ENCODE results near the gene OSBPL2. TPM values are rescaled to one million over a fixed set of nuclear protein-coding genes. Genes with fewer than 3 reads are reported as not detected.

The OSBPL2 gene
- total RNA-seq, 1 donor from 2014 or later = 49.8 TPM

- FAIRE-seq = no peak
- Histone ChIP-seq H3K36me3 (ENCODE audit: control insufficient read depth, insufficient read depth, low read length) (peaks cover 21% of the 10 kb centered on the region), H3K27me3 (ENCODE audit: control insufficient read depth, insufficient read depth, low read length) (no peaks in the 10 kb centered on the region), H3K4me3 (ENCODE audit: low read depth, low read length) (no peak overlapping the region)
- DNase-seq (ENCODE audit: low read depth) = no peak
- no peak for TF ChIP-seq CTCF (IDR thresholded peaks at IDR 0.05; ENCODE audit: insufficient read depth, low read length, severe bottlenecking)
Measured at GRCh38 chr20:62266340-62266739, 28.0 kb downstream of the OSBPL2 start.

- DNase-seq (ENCODE audit: low read depth) (no peak), FAIRE-seq (no peak)
- H3K27me3 ChIP-seq (ENCODE audit: control insufficient read depth, insufficient read depth, low read length) = no peaks in the 10 kb centered on the region
Measured at GRCh38 chr20:62266851-62267250, 28.5 kb downstream of the OSBPL2 start.

GRCh38 chr20:62267543-62267942, 29.2 kb downstream of the OSBPL2 start:
- DNase-seq (ENCODE audit: low read depth) (no peak), FAIRE-seq (no peak)
- peaks cover 23% of the 10 kb centered on the region for H3K36me3 ChIP-seq (ENCODE audit: control insufficient read depth, insufficient read depth, low read length)
- H3K27me3 ChIP-seq (ENCODE audit: control insufficient read depth, insufficient read depth, low read length) = no peaks in the 10 kb centered on the region
- no peak overlapping the region for H3K4me3 ChIP-seq (ENCODE audit: low read depth, low read length)
- TF ChIP-seq CTCF (IDR thresholded peaks at IDR 0.05; ENCODE audit: insufficient read depth, low read length, severe bottlenecking) = no peak

More at GRCh38 chr20:62266851-62267250, 28.5 kb downstream of the OSBPL2 start:
- no peak for TF ChIP-seq CTCF (IDR thresholded peaks at IDR 0.05; ENCODE audit: insufficient read depth, low read length, severe bottlenecking)
- Histone ChIP-seq H3K36me3 (ENCODE audit: control insufficient read depth, insufficient read depth, low read length) (peaks cover 22% of the 10 kb centered on the region), H3K4me3 (ENCODE audit: low read depth, low read length) (no peak overlapping the region)

GRCh38 chr20:62268228-62268900, 30.0 kb downstream of the OSBPL2 start:
- FAIRE-seq (no peak), DNase-seq (ENCODE audit: low read depth) (no peak)
- peaks cover 25% of the 10 kb centered on the region for H3K36me3 ChIP-seq (ENCODE audit: control insufficient read depth, insufficient read depth, low read length)
- no peak for TF ChIP-seq CTCF (IDR thresholded peaks at IDR 0.05; ENCODE audit: insufficient read depth, low read length, severe bottlenecking)
- H3K27me3 ChIP-seq (ENCODE audit: control insufficient read depth, insufficient read depth, low read length) = no peaks in the 10 kb centered on the region
- H3K4me3 ChIP-seq (ENCODE audit: low read depth, low read length) = no peak overlapping the region

GRCh38 chr20:62269378-62269777, 31.1 kb downstream of the OSBPL2 start:
- Histone ChIP-seq H3K36me3 (ENCODE audit: control insufficient read depth, insufficient read depth, low read length) (peaks cover 28% of the 10 kb centered on the region), H3K27me3 (ENCODE audit: control insufficient read depth, insufficient read depth, low read length) (no peaks in the 10 kb centered on the region), H3K4me3 (ENCODE audit: low read depth, low read length) (no peak overlapping the region)
- no peak for DNase-seq (ENCODE audit: low read depth)
- FAIRE-seq = no peak
- TF ChIP-seq CTCF (IDR thresholded peaks at IDR 0.05; ENCODE audit: insufficient read depth, low read length, severe bottlenecking) = no peak

GRCh38 chr20:62269871-62270270, 31.6 kb downstream of the OSBPL2 start:
- no peak for TF ChIP-seq CTCF (IDR thresholded peaks at IDR 0.05; ENCODE audit: insufficient read depth, low read length, severe bottlenecking)
- Histone ChIP-seq H3K27me3 (ENCODE audit: control insufficient read depth, insufficient read depth, low read length) (no peaks in the 10 kb centered on the region), H3K36me3 (ENCODE audit: control insufficient read depth, insufficient read depth, low read length) (peaks cover 26% of the 10 kb centered on the region), H3K4me3 (ENCODE audit: low read depth, low read length) (no peak overlapping the region)
- FAIRE-seq (no peak), DNase-seq (ENCODE audit: low read depth) (no peak)

All from bronchial epithelial cell (primary cell).